DOHH2 (cell line): ENCODE results near the gene CLDN2.

Experiments used
- H3F3A ChIP-seq: fragments of 200-600 bp; sonication (generic), shearing (Covaris generic); 2 replicates; pipeline ENCODE4 v1.6.0; 2016; ENCODE audit warnings: antibody characterized with exemption, mild to moderate bottlenecking; ENCODE audit not compliant: control insufficient read depth, insufficient read depth
- H3K27ac ChIP-seq: fragments of 200-600 bp; sonication (generic); 2 replicates; pipeline ENCODE4 v1.5.1; 2014; ENCODE audit warnings: low read depth, mild to moderate bottlenecking, low read length, moderate library complexity
- H3K27me3 ChIP-seq: fragments of 200-600 bp; sonication (generic); 2 replicates; pipeline ENCODE4 v1.6.1; 2014; ENCODE audit warnings: mild to moderate bottlenecking, low read length, mixed read lengths; ENCODE audit not compliant: control insufficient read depth
- H3K36me3 ChIP-seq: fragments of 200-600 bp; sonication (generic); 2 replicates; pipeline ENCODE4 v1.6.1; 2014; ENCODE audit warnings: mild to moderate bottlenecking, low read length, moderate library complexity, mixed read lengths; ENCODE audit not compliant: control insufficient read depth
- H3K4me1 ChIP-seq: fragments of 200-600 bp; sonication (generic); 2 replicates; pipeline ENCODE4 v1.6.1; 2014; ENCODE audit warnings: mild to moderate bottlenecking, low read length, mixed read lengths; ENCODE audit not compliant: control insufficient read depth
- H3K4me2 ChIP-seq: fragments of 200-600 bp; sonication (generic); 2 replicates; pipeline ENCODE4 v1.6.0; 2014; ENCODE audit warnings: mild to moderate bottlenecking, low read length, moderate library complexity
- H3K4me3 ChIP-seq: fragments of 200-600 bp; sonication (generic); 2 replicates; pipeline ENCODE4 v1.5.1; 2014; ENCODE audit warnings: mild to moderate bottlenecking, low read length, mixed read lengths
- H3K79me2 ChIP-seq: fragments of 200-600 bp; sonication (generic); 2 replicates; pipeline ENCODE4 v1.6.1; 2014; ENCODE audit warnings: mild to moderate bottlenecking, low read length, mixed read lengths; ENCODE audit not compliant: control insufficient read depth
- H3K9me2 ChIP-seq: fragments of 200-600 bp; sonication (generic); replicated peaks from 2 replicates; pipeline ENCODE4 v1.6.1; 2014; ENCODE audit warnings: mild to moderate bottlenecking, low read length, mixed read lengths; ENCODE audit not compliant: control insufficient read depth
- H3K9me3 ChIP-seq: fragments of 200-600 bp; sonication (generic); 2 replicates; pipeline ENCODE4 v1.6.1; 2014; ENCODE audit warnings: antibody characterized with exemption, low read length, mixed read lengths; ENCODE audit not compliant: control insufficient read depth, insufficient read depth
- H4K20me1 ChIP-seq: fragments of 200-600 bp; sonication (generic); 2 replicates; pipeline ENCODE4 v1.6.0; 2014; ENCODE audit warnings: low read depth, mild to moderate bottlenecking, antibody characterized with exemption, low read length, moderate library complexity; ENCODE audit not compliant: control insufficient read depth, insufficient read depth
- EZH2phosphoT487 ChIP-seq: fragments of 200-600 bp; sonication (generic); IDR thresholded peaks from 2 replicates; pipeline ENCODE4 v1.6.1; 2017; ENCODE audit warnings: borderline replicate concordance, mild to moderate bottlenecking, antibody characterized with exemption, low read length, moderate library complexity, mixed read lengths
- TF ChIP-seq, protein P1 (sequence below): fragments of 200-600 bp; sonication (generic); IDR thresholded peaks from one replicate; pipeline ENCODE4 v1.5.1; 2014; ENCODE audit warnings: antibody characterized with exemption, mild to moderate bottlenecking, low read depth, low read length; ENCODE audit not compliant: poor library complexity, severe bottlenecking

The CLDN2 gene

DNA sequence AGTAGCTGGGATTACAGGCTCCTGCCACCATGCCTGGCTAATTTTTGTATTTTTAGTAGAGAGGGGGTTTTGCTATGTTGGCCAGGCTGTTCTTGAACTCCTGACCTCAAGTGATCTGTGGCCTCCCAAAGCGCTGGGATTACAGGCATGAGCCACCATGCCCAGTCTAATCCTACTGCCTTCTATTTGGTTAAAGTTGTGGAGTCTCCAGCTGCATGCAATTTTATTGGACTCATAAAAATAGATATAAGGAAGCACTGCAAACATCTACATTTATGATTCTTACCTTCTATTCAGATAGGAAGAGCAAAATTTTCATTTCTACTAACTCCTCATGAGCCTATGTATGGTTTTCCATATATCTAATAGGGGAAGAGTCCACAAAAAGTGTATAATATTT, 30.7 kb upstream of the CLDN2 start:
- no peaks in the 10 kb centered on the region for H3F3A ChIP-seq
- H3K79me2 ChIP-seq: no peaks in the 10 kb centered on the region
- TF ChIP-seq, protein P1, sequence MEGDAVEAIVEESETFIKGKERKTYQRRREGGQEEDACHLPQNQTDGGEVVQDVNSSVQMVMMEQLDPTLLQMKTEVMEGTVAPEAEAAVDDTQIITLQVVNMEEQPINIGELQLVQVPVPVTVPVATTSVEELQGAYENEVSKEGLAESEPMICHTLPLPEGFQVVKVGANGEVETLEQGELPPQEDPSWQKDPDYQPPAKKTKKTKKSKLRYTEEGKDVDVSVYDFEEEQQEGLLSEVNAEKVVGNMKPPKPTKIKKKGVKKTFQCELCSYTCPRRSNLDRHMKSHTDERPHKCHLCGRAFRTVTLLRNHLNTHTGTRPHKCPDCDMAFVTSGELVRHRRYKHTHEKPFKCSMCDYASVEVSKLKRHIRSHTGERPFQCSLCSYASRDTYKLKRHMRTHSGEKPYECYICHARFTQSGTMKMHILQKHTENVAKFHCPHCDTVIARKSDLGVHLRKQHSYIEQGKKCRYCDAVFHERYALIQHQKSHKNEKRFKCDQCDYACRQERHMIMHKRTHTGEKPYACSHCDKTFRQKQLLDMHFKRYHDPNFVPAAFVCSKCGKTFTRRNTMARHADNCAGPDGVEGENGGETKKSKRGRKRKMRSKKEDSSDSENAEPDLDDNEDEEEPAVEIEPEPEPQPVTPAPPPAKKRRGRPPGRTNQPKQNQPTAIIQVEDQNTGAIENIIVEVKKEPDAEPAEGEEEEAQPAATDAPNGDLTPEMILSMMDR: no peak
- no peak for TF ChIP-seq EZH2phosphoT487
- no peaks in the 10 kb centered on the region for H3K27me3 ChIP-seq
- H4K20me1 ChIP-seq: no peaks in the 10 kb centered on the region
- H3K4me2 ChIP-seq: no peak overlapping the region
- H3K36me3 ChIP-seq: no peaks in the 10 kb centered on the region
- H3K4me1 ChIP-seq: no peaks in the 10 kb centered on the region
- H3K9me2 ChIP-seq: no peaks in the 10 kb centered on the region
- H3K4me3 ChIP-seq: no peak overlapping the region
- H3K9me3 ChIP-seq: no peaks in the 10 kb centered on the region
- H3K27ac ChIP-seq: no peak overlapping the region

DNA sequence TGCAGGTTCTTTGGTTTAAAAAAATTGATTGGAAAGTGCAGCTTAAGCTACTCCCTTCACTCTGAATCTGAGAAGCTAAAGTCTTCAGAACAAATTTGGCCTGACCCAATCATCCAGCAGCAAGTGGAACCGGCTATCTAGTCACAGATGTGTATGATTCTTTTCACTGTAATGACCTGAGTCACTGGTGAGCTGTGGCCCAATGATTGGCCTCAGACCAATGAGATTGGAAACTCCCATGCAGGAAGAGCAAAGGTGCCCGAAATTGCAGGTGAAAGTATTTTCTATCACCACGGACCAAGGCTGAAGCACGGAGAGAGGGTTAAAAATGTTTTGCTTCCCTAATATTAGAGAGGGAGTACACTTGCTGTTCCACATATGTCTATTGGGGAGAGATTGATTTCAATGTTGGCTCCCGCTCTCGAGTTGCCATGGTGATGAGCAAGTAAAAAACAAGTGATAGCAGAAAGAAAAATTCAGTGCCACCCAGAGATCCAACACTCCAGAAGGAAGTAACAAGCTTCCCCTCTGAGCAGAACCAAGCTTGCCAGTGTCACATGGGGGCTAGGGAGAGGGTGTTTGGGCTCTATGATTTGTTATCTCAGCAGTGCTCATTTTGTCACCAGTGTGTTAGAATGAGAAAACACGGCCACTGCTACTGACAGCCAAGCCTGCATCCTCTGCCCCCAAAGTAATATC, 28.3 kb upstream of the CLDN2 start:
- Histone ChIP-seq H3K79me2 (no peaks in the 10 kb centered on the region), H3K9me2 (no peaks in the 10 kb centered on the region), H3K27me3 (no peaks in the 10 kb centered on the region), H3K9me3 (no peaks in the 10 kb centered on the region), H4K20me1 (no peaks in the 10 kb centered on the region), H3F3A (no peaks in the 10 kb centered on the region), H3K4me2 (no peak overlapping the region), H3K27ac (no peak overlapping the region), H3K36me3 (no peaks in the 10 kb centered on the region), H3K4me1 (no peaks in the 10 kb centered on the region), H3K4me3 (no peak overlapping the region)
- TF ChIP-seq, protein P1: no peak

DNA sequence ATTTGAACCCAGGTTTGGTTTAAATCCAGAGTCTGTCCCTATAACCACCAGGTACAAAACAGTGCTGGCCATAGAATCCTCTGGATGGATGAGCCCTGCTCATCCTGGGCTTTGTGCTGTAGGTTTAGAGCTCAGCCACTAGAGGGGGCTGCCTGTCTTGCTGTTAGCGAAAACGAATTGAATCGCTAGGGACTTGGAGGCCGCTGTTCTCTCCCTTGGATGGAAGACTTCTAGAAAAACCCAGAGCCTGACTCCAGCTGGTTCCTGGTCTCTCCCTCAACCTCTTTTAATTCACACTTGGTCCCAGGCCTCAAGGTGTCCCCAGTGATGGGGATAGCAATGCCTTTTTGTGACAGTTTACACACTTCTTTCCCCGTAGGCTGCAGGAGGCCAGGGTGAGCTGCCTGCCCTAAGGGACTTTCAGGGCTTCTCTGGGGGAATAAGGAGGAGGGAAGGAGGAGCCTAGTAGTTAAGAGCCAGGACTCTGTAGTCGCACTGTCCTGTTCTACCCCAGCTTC, 25.8 kb upstream of the CLDN2 start:
- no peak overlapping the region for H3K4me3 ChIP-seq
- no peaks in the 10 kb centered on the region for H3K36me3 ChIP-seq
- no peak overlapping the region for H3K27ac ChIP-seq
- no peak for TF ChIP-seq EZH2phosphoT487
- TF ChIP-seq, protein P1: peak; percentile 58
- no peaks in the 10 kb centered on the region for H3K27me3 ChIP-seq
- H3K9me2 ChIP-seq: no peaks in the 10 kb centered on the region
- no peaks in the 10 kb centered on the region for H4K20me1 ChIP-seq
- no peaks in the 10 kb centered on the region for H3K4me1 ChIP-seq
- H3F3A ChIP-seq: no peaks in the 10 kb centered on the region
- no peak overlapping the region for H3K4me2 ChIP-seq
- no peaks in the 10 kb centered on the region for H3K9me3 ChIP-seq
- H3K79me2 ChIP-seq: no peaks in the 10 kb centered on the region
